Panc1 (cell line): ENCODE measurements around the gene BNIP5. TPM values are rescaled to one million over a fixed set of nuclear protein-coding genes. Genes with fewer than 3 reads are reported as not detected.

Experiments
- ATAC-seq: fragments of 200-7000 bp; cut with Tn5 transposase; 2 replicates; pipeline ENCODE4 v1.9.1; 2020; ENCODE audit warnings: mild to moderate bottlenecking, moderate library complexity
- BruUV-seq: library from RNA; stranded (reverse); fragments of 400-500 nt; replicated peaks from 2 replicates; lab custom pipeline; 2021; lab: Mats Ljungman, UMichigan
- CTCF ChIA-PET: fragments of 300-600 bp; sonication (Branson Sonifier 250); formaldehyde crosslinking; loops from one replicate; lab custom pipeline; 2022; ENCODE audit warnings: antibody characterized with exemption; lab: Charles Lee
- POLR2A ChIA-PET: fragments of 300-600 bp; sonication (Branson Sonifier 250); formaldehyde crosslinking; loops from one replicate; lab custom pipeline; 2022; ENCODE audit warnings: antibody characterized with exemption; lab: Charles Lee
- DNase-seq: peaks from one replicate; pipeline ENCODE4 v3.0.0-alpha.2; 2010; ENCODE audit warnings: low read depth, low spot score
- H3K27ac ChIP-seq: 2 replicates; pipeline ENCODE4 v1.5.1; 2011; ENCODE audit warnings: mild to moderate bottlenecking, low read length, inconsistent platforms
- H3K27me3 ChIP-seq: fragments of 200-500 bp; sonication (Bioruptor generic); 2 replicates; pipeline ENCODE4 v1.6.0; 2014; ENCODE audit warnings: low read length, inconsistent platforms; ENCODE audit not compliant: control insufficient read depth, insufficient read depth
- H3K36me3 ChIP-seq: fragments of 200-500 bp; sonication (Bioruptor generic); 2 replicates; pipeline ENCODE4 v1.5.1; 2014; ENCODE audit warnings: inconsistent platforms, mild to moderate bottlenecking, low read length, moderate library complexity; ENCODE audit not compliant: control insufficient read depth, insufficient read depth
- H3K4me1 ChIP-seq: 2 replicates; pipeline ENCODE4 v1.5.1; 2011; ENCODE audit warnings: inconsistent platforms, mild to moderate bottlenecking, low read length, moderate library complexity; ENCODE audit not compliant: control insufficient read depth, insufficient read depth
- H3K4me3 ChIP-seq, 2 experiments: 2 replicates each; pipeline ENCODE4 v1.5.1; 2011 to 2012; ENCODE audit warnings: low read depth in 2 of 2, low read length in 2 of 2, mild to moderate bottlenecking in 2 of 2, inconsistent platforms in 1 of 2, moderate library complexity in 1 of 2
- H3K9me3 ChIP-seq: fragments of 200-500 bp; sonication (Bioruptor generic); 2 replicates; pipeline ENCODE4 v1.5.1; 2014; ENCODE audit warnings: low read depth, mild to moderate bottlenecking, inconsistent platforms, low read length, moderate library complexity; ENCODE audit not compliant: control insufficient read depth, insufficient read depth
- POLR2AphosphoS5 ChIP-seq: IDR thresholded peaks from 2 replicates; pipeline ENCODE4 v1.6.1; 2012; ENCODE audit warnings: mild to moderate bottlenecking, low read depth, low read length, moderate library complexity
- SIN3A ChIP-seq: IDR thresholded peaks from 2 replicates; pipeline ENCODE4 v1.6.1; 2012; ENCODE audit warnings: low read depth, mild to moderate bottlenecking, low read length, moderate library complexity, borderline replicate concordance; ENCODE audit not compliant: insufficient read depth
- TCF7L2 ChIP-seq: IDR thresholded peaks from 2 replicates; pipeline ENCODE4 v1.6.1; 2011; ENCODE audit warnings: mild to moderate bottlenecking, low read depth, low read length, inconsistent platforms
- in situ Hi-C: cut with HindIII; loops from 2 replicates; pipeline ENCODE4 v1.10.0; 2016; ENCODE audit warnings: low sequenced_read_pairs, low pct_unique_long_range_greater_than_20kb
- intact Hi-C: fragments of 100-400 bp; cut with micrococcal nuclease; formaldehyde crosslinking; loops from one replicate; pipeline ENCODE4 v1.10.0; 2022; ENCODE audit not compliant: unreplicated experiment
- total RNA-seq: library from RNA; stranded (reverse); gene quantifications from one replicate; pipeline ENCODE4 v1.2.1, GENCODE V29; 2021; ENCODE audit not compliant: unreplicated experiment
- TF ChIP-seq, protein P1 (sequence below), 2 experiments: IDR thresholded peaks; 2 replicates each; pipeline ENCODE4 v1.6.1; 2011 to 2012; ENCODE audit warnings: low read depth in 2 of 2, control low read depth in 1 of 2, low read length in 1 of 2, mild to moderate bottlenecking in 1 of 2, moderate library complexity in 1 of 2; ENCODE audit not compliant: insufficient read depth in 1 of 2
- TF ChIP-seq, protein P2 (sequence below): fragments of 450-650 bp; IDR thresholded peaks from 2 replicates; pipeline ENCODE4 v1.5.1; 2017; ENCODE audit warnings: mild to moderate bottlenecking

The BNIP5 gene
- total RNA-seq, 1 experiment from 2014 or later: not detected

DNA sequence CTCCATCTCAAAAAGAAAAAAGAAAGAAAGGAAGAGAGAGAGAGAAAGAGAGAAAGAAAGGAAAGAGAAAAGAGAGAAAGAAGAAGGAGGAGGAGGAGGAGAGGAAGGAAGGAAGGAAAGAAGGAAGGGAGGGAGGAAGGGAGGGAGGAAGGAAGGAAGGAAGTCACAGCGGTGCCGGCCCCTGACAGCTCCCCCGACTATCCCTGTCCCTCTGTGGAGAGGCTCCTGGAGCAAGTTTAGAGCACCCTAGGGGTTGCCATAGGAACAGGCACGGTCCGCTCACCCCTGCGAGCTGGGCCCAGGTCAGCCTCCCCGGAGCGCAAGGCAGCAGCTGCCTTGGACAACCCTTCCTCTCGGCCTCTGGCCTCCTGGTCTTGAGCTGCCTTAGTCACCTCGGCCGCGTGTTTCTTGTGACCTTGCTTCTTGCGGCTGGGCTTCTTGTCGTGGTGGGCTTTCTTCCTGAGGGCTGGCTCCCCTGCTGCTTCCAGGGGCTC lies 6.8 kb downstream of the BNIP5 start:
- CTCF ChIA-PET: no interaction called here
- no peak for ATAC-seq
- Histone ChIP-seq H3K9me3 (no peaks in the 10 kb centered on the region), H3K4me3 (no peak overlapping the region), H3K27me3 (peaks cover 4% of the 10 kb centered on the region), H3K36me3 (no peaks in the 10 kb centered on the region), H3K4me1 (no peaks in the 10 kb centered on the region; the same call in 1 of the 2 replicates), H3K27ac (no peak overlapping the region)
- POLR2A ChIA-PET: no interaction called here
- no peak for DNase-seq
- no TSS peak for BruUV-seq
- TF ChIP-seq, protein P1, sequence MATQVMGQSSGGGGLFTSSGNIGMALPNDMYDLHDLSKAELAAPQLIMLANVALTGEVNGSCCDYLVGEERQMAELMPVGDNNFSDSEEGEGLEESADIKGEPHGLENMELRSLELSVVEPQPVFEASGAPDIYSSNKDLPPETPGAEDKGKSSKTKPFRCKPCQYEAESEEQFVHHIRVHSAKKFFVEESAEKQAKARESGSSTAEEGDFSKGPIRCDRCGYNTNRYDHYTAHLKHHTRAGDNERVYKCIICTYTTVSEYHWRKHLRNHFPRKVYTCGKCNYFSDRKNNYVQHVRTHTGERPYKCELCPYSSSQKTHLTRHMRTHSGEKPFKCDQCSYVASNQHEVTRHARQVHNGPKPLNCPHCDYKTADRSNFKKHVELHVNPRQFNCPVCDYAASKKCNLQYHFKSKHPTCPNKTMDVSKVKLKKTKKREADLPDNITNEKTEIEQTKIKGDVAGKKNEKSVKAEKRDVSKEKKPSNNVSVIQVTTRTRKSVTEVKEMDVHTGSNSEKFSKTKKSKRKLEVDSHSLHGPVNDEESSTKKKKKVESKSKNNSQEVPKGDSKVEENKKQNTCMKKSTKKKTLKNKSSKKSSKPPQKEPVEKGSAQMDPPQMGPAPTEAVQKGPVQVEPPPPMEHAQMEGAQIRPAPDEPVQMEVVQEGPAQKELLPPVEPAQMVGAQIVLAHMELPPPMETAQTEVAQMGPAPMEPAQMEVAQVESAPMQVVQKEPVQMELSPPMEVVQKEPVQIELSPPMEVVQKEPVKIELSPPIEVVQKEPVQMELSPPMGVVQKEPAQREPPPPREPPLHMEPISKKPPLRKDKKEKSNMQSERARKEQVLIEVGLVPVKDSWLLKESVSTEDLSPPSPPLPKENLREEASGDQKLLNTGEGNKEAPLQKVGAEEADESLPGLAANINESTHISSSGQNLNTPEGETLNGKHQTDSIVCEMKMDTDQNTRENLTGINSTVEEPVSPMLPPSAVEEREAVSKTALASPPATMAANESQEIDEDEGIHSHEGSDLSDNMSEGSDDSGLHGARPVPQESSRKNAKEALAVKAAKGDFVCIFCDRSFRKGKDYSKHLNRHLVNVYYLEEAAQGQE (IDR thresholded peaks at IDR 0.05; ENCODE audit: insufficient read depth in 1 of 2, low read depth in 2 of 2, low read length in 1 of 2): no peak
- no peak for TF ChIP-seq TCF7L2
- TF ChIP-seq POLR2AphosphoS5: no peak
- TF ChIP-seq SIN3A: no peak
- TF ChIP-seq, protein P2, sequence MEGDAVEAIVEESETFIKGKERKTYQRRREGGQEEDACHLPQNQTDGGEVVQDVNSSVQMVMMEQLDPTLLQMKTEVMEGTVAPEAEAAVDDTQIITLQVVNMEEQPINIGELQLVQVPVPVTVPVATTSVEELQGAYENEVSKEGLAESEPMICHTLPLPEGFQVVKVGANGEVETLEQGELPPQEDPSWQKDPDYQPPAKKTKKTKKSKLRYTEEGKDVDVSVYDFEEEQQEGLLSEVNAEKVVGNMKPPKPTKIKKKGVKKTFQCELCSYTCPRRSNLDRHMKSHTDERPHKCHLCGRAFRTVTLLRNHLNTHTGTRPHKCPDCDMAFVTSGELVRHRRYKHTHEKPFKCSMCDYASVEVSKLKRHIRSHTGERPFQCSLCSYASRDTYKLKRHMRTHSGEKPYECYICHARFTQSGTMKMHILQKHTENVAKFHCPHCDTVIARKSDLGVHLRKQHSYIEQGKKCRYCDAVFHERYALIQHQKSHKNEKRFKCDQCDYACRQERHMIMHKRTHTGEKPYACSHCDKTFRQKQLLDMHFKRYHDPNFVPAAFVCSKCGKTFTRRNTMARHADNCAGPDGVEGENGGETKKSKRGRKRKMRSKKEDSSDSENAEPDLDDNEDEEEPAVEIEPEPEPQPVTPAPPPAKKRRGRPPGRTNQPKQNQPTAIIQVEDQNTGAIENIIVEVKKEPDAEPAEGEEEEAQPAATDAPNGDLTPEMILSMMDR: no peak
- in situ Hi-C loops: no loop called here
- intact Hi-C loops: no loop called here

DNA sequence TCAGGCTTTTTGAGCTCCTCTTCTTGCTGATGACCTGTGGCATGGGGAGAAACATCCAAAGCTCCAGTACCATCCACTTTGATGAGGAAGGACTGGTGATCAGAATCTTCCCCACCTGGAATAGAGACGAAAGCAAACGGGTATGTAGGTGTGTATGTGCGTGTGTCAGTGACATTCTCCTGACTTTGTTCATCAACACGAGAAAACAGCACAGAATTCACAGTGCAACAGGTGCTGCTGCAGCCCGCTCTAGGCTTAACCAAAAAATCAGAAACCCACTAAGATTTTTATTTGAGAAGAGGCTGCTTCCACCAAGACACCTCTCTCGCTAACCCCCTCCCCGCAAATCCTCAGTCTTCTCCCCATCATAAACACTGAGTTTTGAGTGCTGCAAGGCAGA lies 8.1 kb downstream of the BNIP5 start:
- no peak for DNase-seq
- peaks cover 3% of the 10 kb centered on the region; the same call in 1 of the 2 replicates for H3K27me3 ChIP-seq
- ATAC-seq: no peak

More for the DNA sequence above, 8.1 kb downstream of the BNIP5 start:
- in situ Hi-C loops: no loop called here
- Histone ChIP-seq H3K4me1 (no peaks in the 10 kb centered on the region), H3K27ac (no peak overlapping the region), H3K9me3 (no peaks in the 10 kb centered on the region), H3K4me3 (no peak overlapping the region), H3K36me3 (no peaks in the 10 kb centered on the region)
- intact Hi-C loops: no loop called here
- TF ChIP-seq, protein P1 (IDR thresholded peaks at IDR 0.05; ENCODE audit: insufficient read depth in 1 of 2, low read depth in 2 of 2, low read length in 1 of 2): no peak
- TF ChIP-seq SIN3A (no peak), POLR2AphosphoS5 (no peak), TCF7L2 (no peak)
- TF ChIP-seq, protein P2: no peak
- ChIA-PET POLR2A (no interaction called here), CTCF (interaction anchor here (0.8 kb wide), 1 partner anchor 12 kb away, joined by 4 read pairs; no protein-coding TSS in a partner anchor)
- no TSS peak for BruUV-seq
